Measurements from ENCODE around the gene ASCC1. TPM values are rescaled to one million over a fixed set of nuclear protein-coding genes. Genes with fewer than 3 reads are reported as not detected.

The ASCC1 gene
- total RNA-seq, 1 donor from 2014 or later: 35.6 TPM

- no peak overlapping the region for H3K27ac Mint-ChIP-seq (ENCODE audit: unreplicated experiment)
- H3K27me3 Mint-ChIP-seq (ENCODE audit: low read depth): no peaks in the 10 kb centered on the region
- no peaks in the 10 kb centered on the region for H3K36me3 Mint-ChIP-seq (ENCODE audit: low read depth)
- H3K4me3 Mint-ChIP-seq: no peak overlapping the region
- peaks cover 12% of the 10 kb centered on the region for H3K4me1 Mint-ChIP-seq
- DNase-seq (ENCODE audit: low read depth, low spot score): no peak
- TF ChIP-seq CTCF (conservative IDR thresholded peaks at IDR 0.05): no peak
- peaks cover 7% of the 10 kb centered on the region for H3K9me3 Mint-ChIP-seq
Measured at GRCh38 chr10:72049969-72050781, 165.9 kb downstream of the ASCC1 start.

- Mint-ChIP-seq H3K9me3 (peaks cover 7% of the 10 kb centered on the region), H3K4me3 (no peak overlapping the region), H3K27ac (ENCODE audit: unreplicated experiment) (no peak overlapping the region), H3K36me3 (ENCODE audit: low read depth) (no peaks in the 10 kb centered on the region), H3K4me1 (peaks cover 17% of the 10 kb centered on the region), H3K27me3 (ENCODE audit: low read depth) (no peaks in the 10 kb centered on the region)
- no peak for TF ChIP-seq CTCF (conservative IDR thresholded peaks at IDR 0.05)
- DNase-seq (ENCODE audit: low read depth, low spot score): no peak
Measured at GRCh38 chr10:72049472-72049871, 166.6 kb downstream of the ASCC1 start.

GRCh38 chr10:72048450-72049124, 167.5 kb downstream of the ASCC1 start:
- DNase-seq (ENCODE audit: low read depth, low spot score): peak; percentile 95
- Mint-ChIP-seq H3K4me3 (no peak overlapping the region), H3K36me3 (ENCODE audit: low read depth) (no peaks in the 10 kb centered on the region), H3K9me3 (peaks cover 7% of the 10 kb centered on the region), H3K4me1 (peaks cover 18% of the 10 kb centered on the region), H3K27me3 (ENCODE audit: low read depth) (no peaks in the 10 kb centered on the region), H3K27ac (ENCODE audit: unreplicated experiment) (no peak overlapping the region)
- peak; percentile 100 for TF ChIP-seq CTCF (conservative IDR thresholded peaks at IDR 0.05)

Other genes starting within 250 kb of the ASCC1 start
- gene SPOCK2, start 127.7 kb downstream of the ASCC1 start, total RNA-seq: 1.4 and 1.5 TPM in 2 replicates
- gene ANAPC16, start 264 bp downstream of the ASCC1 start, total RNA-seq: 53.2 and 57.5 TPM in 2 replicates
- gene DDIT4, start 57.6 kb upstream of the ASCC1 start, total RNA-seq: 68.6 and 80.1 TPM in 2 replicates
- gene DNAJB12, start 138.6 kb upstream of the ASCC1 start, total RNA-seq: 32.4 and 36.5 TPM in 2 replicates

Measured in neural crest cell (in vitro differentiated cells).